Measurements from ENCODE around the gene MCC.

MCC gene

GRCh38 chr5:113394658-113395057 lies 93.6 kb downstream of the MCC start:
- TF ChIP-seq RAD21 (IDR thresholded peaks at IDR 0.05; ENCODE audit: low read depth), result no peak
- TF ChIP-seq EP300 (IDR thresholded peaks at IDR 0.05; ENCODE audit: borderline replicate concordance), result no peak
- no peak for TF ChIP-seq REST (IDR thresholded peaks at IDR 0.05; ENCODE audit: low read depth)
- TF ChIP-seq FOXM1 (IDR thresholded peaks at IDR 0.05; ENCODE audit: borderline replicate concordance, low read depth), result no peak
- TF ChIP-seq TCF12 (IDR thresholded peaks at IDR 0.05; ENCODE audit: low read depth), result no peak
- TF ChIP-seq CREB1 (IDR thresholded peaks at IDR 0.05; ENCODE audit: low read depth), result no peak
- TF ChIP-seq NFIC (IDR thresholded peaks at IDR 0.05), result no peak
- no peak for TF ChIP-seq CEBPB (IDR thresholded peaks at IDR 0.05)
- TF ChIP-seq EGR1 (IDR thresholded peaks at IDR 0.05), result no peak
- TF ChIP-seq USF1 (IDR thresholded peaks at IDR 0.05), result no peak
- TF ChIP-seq TAF1 (IDR thresholded peaks at IDR 0.05; ENCODE audit: low read depth), result no peak
- no peak for TF ChIP-seq YY1 (IDR thresholded peaks at IDR 0.05; ENCODE audit: low read depth)
- TF ChIP-seq ZBTB7A (IDR thresholded peaks at IDR 0.05; ENCODE audit: low read depth), result no peak
- TF ChIP-seq MAX (IDR thresholded peaks at IDR 0.05), result no peak
- no peak for TF ChIP-seq TEAD4 (IDR thresholded peaks at IDR 0.05)

GRCh38 chr5:113390224-113390623 lies 98.0 kb downstream of the MCC start:
- TF ChIP-seq CREB1 (IDR thresholded peaks at IDR 0.05; ENCODE audit: low read depth) (no peak), FOXM1 (IDR thresholded peaks at IDR 0.05; ENCODE audit: borderline replicate concordance, low read depth) (no peak)

GRCh38 chr5:113389116-113389515 lies 99.1 kb downstream of the MCC start:
- TF ChIP-seq EGR1 (IDR thresholded peaks at IDR 0.05) (no peak), TEAD4 (IDR thresholded peaks at IDR 0.05) (no peak), FOXM1 (IDR thresholded peaks at IDR 0.05; ENCODE audit: borderline replicate concordance, low read depth) (no peak), CREB1 (IDR thresholded peaks at IDR 0.05; ENCODE audit: low read depth) (no peak), TCF12 (IDR thresholded peaks at IDR 0.05; ENCODE audit: low read depth) (no peak), RAD21 (IDR thresholded peaks at IDR 0.05; ENCODE audit: low read depth) (no peak), USF1 (IDR thresholded peaks at IDR 0.05) (no peak), NFIC (IDR thresholded peaks at IDR 0.05) (no peak), YY1 (IDR thresholded peaks at IDR 0.05; ENCODE audit: low read depth) (no peak), EP300 (IDR thresholded peaks at IDR 0.05; ENCODE audit: borderline replicate concordance) (no peak), ZBTB7A (IDR thresholded peaks at IDR 0.05; ENCODE audit: low read depth) (no peak), TAF1 (IDR thresholded peaks at IDR 0.05; ENCODE audit: low read depth) (no peak), MAX (IDR thresholded peaks at IDR 0.05) (no peak), REST (IDR thresholded peaks at IDR 0.05; ENCODE audit: low read depth) (no peak), CEBPB (IDR thresholded peaks at IDR 0.05) (no peak)

GRCh38 chr5:113387844-113388243 lies 100.4 kb downstream of the MCC start:
- TF ChIP-seq CREB1 (IDR thresholded peaks at IDR 0.05; ENCODE audit: low read depth) (no peak), EGR1 (IDR thresholded peaks at IDR 0.05) (no peak), ZBTB7A (IDR thresholded peaks at IDR 0.05; ENCODE audit: low read depth) (no peak), RAD21 (IDR thresholded peaks at IDR 0.05; ENCODE audit: low read depth) (no peak), USF1 (IDR thresholded peaks at IDR 0.05) (no peak)

- TF ChIP-seq TCF12 (IDR thresholded peaks at IDR 0.05; ENCODE audit: low read depth) (no peak), REST (IDR thresholded peaks at IDR 0.05; ENCODE audit: low read depth) (no peak), TAF1 (IDR thresholded peaks at IDR 0.05; ENCODE audit: low read depth) (no peak), ZBTB7A (IDR thresholded peaks at IDR 0.05; ENCODE audit: low read depth) (no peak), YY1 (IDR thresholded peaks at IDR 0.05; ENCODE audit: low read depth) (no peak), TEAD4 (IDR thresholded peaks at IDR 0.05) (no peak), NFIC (IDR thresholded peaks at IDR 0.05) (no peak), CREB1 (IDR thresholded peaks at IDR 0.05; ENCODE audit: low read depth) (no peak), FOXM1 (IDR thresholded peaks at IDR 0.05; ENCODE audit: borderline replicate concordance, low read depth) (no peak), EGR1 (IDR thresholded peaks at IDR 0.05) (no peak), RAD21 (IDR thresholded peaks at IDR 0.05; ENCODE audit: low read depth) (no peak), USF1 (IDR thresholded peaks at IDR 0.05) (no peak), CEBPB (IDR thresholded peaks at IDR 0.05) (no peak), MAX (IDR thresholded peaks at IDR 0.05) (no peak)
Measured at GRCh38 chr5:113384782-113385285, 103.4 kb downstream of the MCC start.

Measured in Ishikawa (cell line).